GM23338 (cell line): ENCODE results near the gene SRRD. TPM values are rescaled to one million over a fixed set of nuclear protein-coding genes. Genes with fewer than 3 reads are reported as not detected.

ENCODE experiments used
- ATAC-seq: fragments of 200-7000 bp; cut with Tn5 transposase; 3 replicates; pipeline ENCODE4 v1.9.1; 2020
- DNase-seq: peaks from one replicate; pipeline ENCODE4 v3.0.0-alpha.2; 2015; ENCODE audit warnings: low spot score
- H2AFZ ChIP-seq: fragments of 200-600 bp; sonication (generic); 2 replicates; pipeline ENCODE4 v1.8.0; 2016; ENCODE audit warnings: antibody characterized with exemption, mild to moderate bottlenecking, moderate library complexity
- H3F3A ChIP-seq: fragments of 200-600 bp; sonication (generic); replicated peaks from 2 replicates; pipeline ENCODE4 v1.8.0; 2017; ENCODE audit warnings: antibody characterized with exemption, mixed run types, low read depth
- H3K27ac ChIP-seq: fragments of 200-600 bp; sonication (generic); 2 replicates; pipeline ENCODE4 v1.6.1; 2016; ENCODE audit warnings: low read depth
- H3K27me3 ChIP-seq: fragments of 200-600 bp; sonication (generic); 2 replicates; pipeline ENCODE4 v1.8.0; 2016; ENCODE audit warnings: mild to moderate bottlenecking, mixed run types, moderate library complexity; ENCODE audit not compliant: insufficient read depth
- H3K36me3 ChIP-seq: fragments of 200-600 bp; sonication (generic); 2 replicates; pipeline ENCODE4 v1.8.0; 2016; ENCODE audit warnings: mild to moderate bottlenecking; ENCODE audit not compliant: insufficient read depth
- H3K4me1 ChIP-seq: fragments of 200-600 bp; sonication (generic); 2 replicates; pipeline ENCODE4 v1.8.0; 2016; ENCODE audit warnings: mild to moderate bottlenecking, moderate library complexity; ENCODE audit not compliant: insufficient read depth
- H3K4me2 ChIP-seq: fragments of 200-600 bp; sonication (generic); 2 replicates; pipeline ENCODE4 v1.7.1; 2017; ENCODE audit warnings: mixed run types
- H3K4me3 ChIP-seq: fragments of 200-600 bp; sonication (generic); 2 replicates; pipeline ENCODE4 v1.6.1; 2016; ENCODE audit warnings: mixed run types
- H3K79me2 ChIP-seq: fragments of 200-600 bp; sonication (generic); replicated peaks from 2 replicates; pipeline ENCODE4 v1.8.0; 2017; ENCODE audit warnings: mild to moderate bottlenecking; ENCODE audit not compliant: insufficient read depth
- H3K9me2 ChIP-seq: fragments of 200-600 bp; sonication (generic); 2 replicates; pipeline ENCODE4 v1.8.0; 2017; ENCODE audit not compliant: insufficient read depth
- H4K20me1 ChIP-seq: fragments of 200-600 bp; sonication (generic); replicated peaks from 2 replicates; pipeline ENCODE4 v1.8.0; 2017; ENCODE audit warnings: mild to moderate bottlenecking; ENCODE audit not compliant: insufficient read depth
- H3K27ac Mint-ChIP-seq: 2 replicates; pipeline ENCODE4 v1.8.0; 2020; ENCODE audit warnings: inconsistent platforms, mild to moderate bottlenecking, moderate library complexity, mixed read lengths
- H3K27me3 Mint-ChIP-seq: 3 replicates; pipeline ENCODE4 v1.8.0; 2022; ENCODE audit warnings: low read depth, mild to moderate bottlenecking, moderate library complexity, mixed read lengths, inconsistent platforms; ENCODE audit not compliant: insufficient read depth, poor library complexity
- H3K36me3 Mint-ChIP-seq: 3 replicates; pipeline ENCODE4 v1.8.0; 2021; ENCODE audit warnings: low read depth, mild to moderate bottlenecking, inconsistent platforms, moderate library complexity, mixed read lengths
- H3K4me1 Mint-ChIP-seq: 3 replicates; pipeline ENCODE4 v1.8.0; 2020; ENCODE audit warnings: mild to moderate bottlenecking, inconsistent platforms, mixed read lengths
- H3K4me3 Mint-ChIP-seq: 3 replicates; pipeline ENCODE4 v1.8.0; 2021; ENCODE audit warnings: moderate library complexity, mild to moderate bottlenecking, inconsistent platforms, mixed read lengths
- H3K9me3 Mint-ChIP-seq: 3 replicates; pipeline ENCODE4 v1.8.0; 2020; ENCODE audit warnings: moderate library complexity, mild to moderate bottlenecking, inconsistent platforms, mixed read lengths
- ZNF114 ChIP-seq: fragments of 250-450 bp; sonication (Bioruptor Pico); IDR thresholded peaks from 2 replicates; pipeline ENCODE4 v1.5.0; 2020; ENCODE audit warnings: mild to moderate bottlenecking, moderate library complexity
- polyA plus RNA-seq: library from polyadenylated mRNA; unstranded; fragments of >200 nt; fragmentation: Nextera tagmentation; extraction: Ambion mirVana; gene quantifications from 2 replicates; pipeline ENCODE4 v1.2.1, GENCODE V29; 2016
- total RNA-seq: library from RNA; depleted of rRNA; stranded (reverse); fragments of >200 nt; shearing (Covaris generic); gene quantifications from 2 replicates; pipeline ENCODE4 v1.2.3, GENCODE V29; 2014
- TF ChIP-seq, protein P1 (sequence below): IDR thresholded peaks from 2 replicates; pipeline ENCODE4 v1.6.1; 2016; ENCODE audit warnings: antibody characterized with exemption
- TF ChIP-seq, protein P2 (sequence below), 2 experiments: fragments of 200-600 bp in 1 of 2; sonication (generic) in 1 of 2; conservative IDR thresholded peaks; 2 replicates each; pipeline versions ENCODE4 v1.5.1 to v1.6.1; 2016 to 2017; ENCODE audit warnings: antibody characterized with exemption in 2 of 2, low read depth in 2 of 2, mild to moderate bottlenecking in 2 of 2, moderate library complexity in 1 of 2
- TF ChIP-seq, protein P3 (sequence below): IDR thresholded peaks from one replicate; pipeline ENCODE4 v1.6.1; 2018; ENCODE audit warnings: antibody characterized with exemption; ENCODE audit not compliant: unreplicated experiment

The SRRD gene
- total and polyA plus RNA-seq, 2 experiments from 2014 or later, result 17.8 to 23.2 TPM

DNA sequence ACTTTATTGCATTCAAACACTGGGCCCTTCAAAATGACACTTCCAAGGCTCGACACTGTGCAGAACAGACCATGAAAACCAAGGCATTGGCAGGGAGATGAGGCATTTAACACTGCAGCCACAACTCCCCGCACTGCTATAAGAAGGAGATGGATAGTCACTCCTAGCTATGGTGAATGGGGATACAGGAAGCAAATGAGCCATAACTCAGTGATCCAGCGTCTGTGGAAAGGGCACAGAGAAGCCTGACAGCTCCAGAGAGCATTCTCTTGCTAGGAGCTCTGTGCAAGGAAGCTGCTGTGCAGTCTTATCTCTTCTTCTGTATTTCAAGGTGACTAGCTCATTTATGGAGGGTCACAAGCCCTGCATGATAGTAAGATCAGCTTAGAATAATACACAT, 21.0 kb upstream of the SRRD start (continued):
- TF ChIP-seq, protein P1, sequence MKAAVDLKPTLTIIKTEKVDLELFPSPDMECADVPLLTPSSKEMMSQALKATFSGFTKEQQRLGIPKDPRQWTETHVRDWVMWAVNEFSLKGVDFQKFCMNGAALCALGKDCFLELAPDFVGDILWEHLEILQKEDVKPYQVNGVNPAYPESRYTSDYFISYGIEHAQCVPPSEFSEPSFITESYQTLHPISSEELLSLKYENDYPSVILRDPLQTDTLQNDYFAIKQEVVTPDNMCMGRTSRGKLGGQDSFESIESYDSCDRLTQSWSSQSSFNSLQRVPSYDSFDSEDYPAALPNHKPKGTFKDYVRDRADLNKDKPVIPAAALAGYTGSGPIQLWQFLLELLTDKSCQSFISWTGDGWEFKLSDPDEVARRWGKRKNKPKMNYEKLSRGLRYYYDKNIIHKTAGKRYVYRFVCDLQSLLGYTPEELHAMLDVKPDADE, result no peak
- TF ChIP-seq, protein P2, sequence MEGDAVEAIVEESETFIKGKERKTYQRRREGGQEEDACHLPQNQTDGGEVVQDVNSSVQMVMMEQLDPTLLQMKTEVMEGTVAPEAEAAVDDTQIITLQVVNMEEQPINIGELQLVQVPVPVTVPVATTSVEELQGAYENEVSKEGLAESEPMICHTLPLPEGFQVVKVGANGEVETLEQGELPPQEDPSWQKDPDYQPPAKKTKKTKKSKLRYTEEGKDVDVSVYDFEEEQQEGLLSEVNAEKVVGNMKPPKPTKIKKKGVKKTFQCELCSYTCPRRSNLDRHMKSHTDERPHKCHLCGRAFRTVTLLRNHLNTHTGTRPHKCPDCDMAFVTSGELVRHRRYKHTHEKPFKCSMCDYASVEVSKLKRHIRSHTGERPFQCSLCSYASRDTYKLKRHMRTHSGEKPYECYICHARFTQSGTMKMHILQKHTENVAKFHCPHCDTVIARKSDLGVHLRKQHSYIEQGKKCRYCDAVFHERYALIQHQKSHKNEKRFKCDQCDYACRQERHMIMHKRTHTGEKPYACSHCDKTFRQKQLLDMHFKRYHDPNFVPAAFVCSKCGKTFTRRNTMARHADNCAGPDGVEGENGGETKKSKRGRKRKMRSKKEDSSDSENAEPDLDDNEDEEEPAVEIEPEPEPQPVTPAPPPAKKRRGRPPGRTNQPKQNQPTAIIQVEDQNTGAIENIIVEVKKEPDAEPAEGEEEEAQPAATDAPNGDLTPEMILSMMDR (conservative IDR thresholded peaks at IDR 0.05; ENCODE audit: low read depth in 2 of 2), result no peak

DNA sequence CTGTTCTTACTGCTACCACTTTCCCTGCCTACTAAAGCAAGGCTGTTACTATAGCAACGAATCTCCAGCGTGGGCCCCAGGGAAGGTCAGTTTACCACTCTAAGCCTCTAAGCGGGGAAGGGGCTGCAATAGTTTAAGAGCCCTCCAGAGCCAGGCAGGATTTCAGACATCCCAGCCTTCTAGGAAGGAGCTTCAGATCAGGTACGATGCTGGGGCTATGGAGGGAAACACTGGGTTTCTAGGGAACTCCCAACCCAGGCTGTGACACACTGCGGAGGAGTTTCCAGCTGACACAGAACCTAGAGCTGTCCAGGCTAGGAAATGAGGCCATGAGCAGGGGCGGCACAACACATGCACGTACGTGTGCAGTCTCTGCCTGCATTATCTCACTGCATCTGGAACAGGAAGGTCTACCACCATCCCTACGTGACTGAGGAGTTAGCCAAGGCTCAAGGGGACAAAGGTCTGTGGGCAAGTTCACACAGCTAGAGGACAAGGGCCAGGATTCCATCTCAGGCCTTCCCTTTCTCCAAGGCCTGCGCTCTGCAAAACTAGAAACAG, 20.5 kb upstream of the SRRD start:
- no peak overlapping the region for H2AFZ ChIP-seq
- H3K36me3 ChIP-seq, result peaks cover 20% of the 10 kb centered on the region
- H3K79me2 ChIP-seq, result peaks cover 15% of the 10 kb centered on the region; the same call in 1 of the 2 replicates
- H4K20me1 ChIP-seq, result no peaks in the 10 kb centered on the region; the same call in none of the 2 replicates
- peaks cover 60% of the 10 kb centered on the region for H3K36me3 Mint-ChIP-seq
- TF ChIP-seq, protein P1, result no peak
- DNase-seq (no peak), ATAC-seq (no peak)
- no peak overlapping the region for H3K4me2 ChIP-seq
- peaks cover 6% of the 10 kb centered on the region; the same call in 2 of the 3 replicates for H3K4me1 Mint-ChIP-seq
- H3K27ac ChIP-seq, result no peak overlapping the region
- peaks cover 2% of the 10 kb centered on the region for H3K27me3 Mint-ChIP-seq
- no peaks in the 10 kb centered on the region for H3K4me1 ChIP-seq
- no peaks in the 10 kb centered on the region for H3K27me3 ChIP-seq
- no peak overlapping the region for H3K4me3 Mint-ChIP-seq
- H3F3A ChIP-seq, result peaks cover 11% of the 10 kb centered on the region; the same call in 1 of the 2 replicates
- H3K4me3 ChIP-seq, result no peak overlapping the region
- H3K9me2 ChIP-seq, result no peaks in the 10 kb centered on the region
- H3K9me3 Mint-ChIP-seq, result no peaks in the 10 kb centered on the region
- H3K27ac Mint-ChIP-seq, result no peak overlapping the region

DNA sequence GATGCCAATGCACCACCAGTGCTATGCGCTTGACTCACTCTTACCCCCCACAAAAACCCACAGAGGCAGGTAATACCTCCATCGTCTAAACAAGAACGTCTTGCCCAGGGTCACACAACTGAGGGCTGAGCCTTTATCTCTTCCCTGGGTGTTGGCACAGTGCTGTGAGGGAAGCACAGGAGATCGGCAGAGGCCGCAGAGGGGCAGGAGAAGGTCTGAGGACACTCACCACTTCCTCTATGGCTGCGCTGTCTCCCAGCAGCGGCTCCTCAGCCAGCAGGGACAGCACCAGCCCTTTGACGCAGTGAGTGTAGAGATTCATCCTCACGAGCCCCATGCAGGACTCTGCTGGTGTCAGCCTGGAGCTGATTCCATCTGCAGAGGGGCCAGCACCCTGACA, 20.0 kb upstream of the SRRD start:
- peaks cover 25% of the 10 kb centered on the region for H3K36me3 ChIP-seq
- H3K9me2 ChIP-seq, result no peaks in the 10 kb centered on the region
- ATAC-seq (no peak), DNase-seq (no peak)
- Mint-ChIP-seq H3K4me3 (no peak overlapping the region), H3K36me3 (peaks cover 62% of the 10 kb centered on the region), H3K27me3 (peaks cover 2% of the 10 kb centered on the region), H3K9me3 (no peaks in the 10 kb centered on the region), H3K27ac (no peak overlapping the region), H3K4me1 (peaks cover 6% of the 10 kb centered on the region; the same call in 2 of the 3 replicates)
- peaks cover 15% of the 10 kb centered on the region; the same call in 1 of the 2 replicates for H3K79me2 ChIP-seq
- H3F3A ChIP-seq, result peaks cover 11% of the 10 kb centered on the region; the same call in 1 of the 2 replicates
- no peak overlapping the region for H3K4me3 ChIP-seq
- TF ChIP-seq, protein P1, result no peak
- TF ChIP-seq ZNF114 (CRISPR knock-in tag), result no peak
- TF ChIP-seq, protein P3, sequence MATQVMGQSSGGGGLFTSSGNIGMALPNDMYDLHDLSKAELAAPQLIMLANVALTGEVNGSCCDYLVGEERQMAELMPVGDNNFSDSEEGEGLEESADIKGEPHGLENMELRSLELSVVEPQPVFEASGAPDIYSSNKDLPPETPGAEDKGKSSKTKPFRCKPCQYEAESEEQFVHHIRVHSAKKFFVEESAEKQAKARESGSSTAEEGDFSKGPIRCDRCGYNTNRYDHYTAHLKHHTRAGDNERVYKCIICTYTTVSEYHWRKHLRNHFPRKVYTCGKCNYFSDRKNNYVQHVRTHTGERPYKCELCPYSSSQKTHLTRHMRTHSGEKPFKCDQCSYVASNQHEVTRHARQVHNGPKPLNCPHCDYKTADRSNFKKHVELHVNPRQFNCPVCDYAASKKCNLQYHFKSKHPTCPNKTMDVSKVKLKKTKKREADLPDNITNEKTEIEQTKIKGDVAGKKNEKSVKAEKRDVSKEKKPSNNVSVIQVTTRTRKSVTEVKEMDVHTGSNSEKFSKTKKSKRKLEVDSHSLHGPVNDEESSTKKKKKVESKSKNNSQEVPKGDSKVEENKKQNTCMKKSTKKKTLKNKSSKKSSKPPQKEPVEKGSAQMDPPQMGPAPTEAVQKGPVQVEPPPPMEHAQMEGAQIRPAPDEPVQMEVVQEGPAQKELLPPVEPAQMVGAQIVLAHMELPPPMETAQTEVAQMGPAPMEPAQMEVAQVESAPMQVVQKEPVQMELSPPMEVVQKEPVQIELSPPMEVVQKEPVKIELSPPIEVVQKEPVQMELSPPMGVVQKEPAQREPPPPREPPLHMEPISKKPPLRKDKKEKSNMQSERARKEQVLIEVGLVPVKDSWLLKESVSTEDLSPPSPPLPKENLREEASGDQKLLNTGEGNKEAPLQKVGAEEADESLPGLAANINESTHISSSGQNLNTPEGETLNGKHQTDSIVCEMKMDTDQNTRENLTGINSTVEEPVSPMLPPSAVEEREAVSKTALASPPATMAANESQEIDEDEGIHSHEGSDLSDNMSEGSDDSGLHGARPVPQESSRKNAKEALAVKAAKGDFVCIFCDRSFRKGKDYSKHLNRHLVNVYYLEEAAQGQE, result no peak
- H3K27me3 ChIP-seq, result no peaks in the 10 kb centered on the region
- H3K27ac ChIP-seq, result no peak overlapping the region
- H3K4me2 ChIP-seq, result no peak overlapping the region
- H3K4me1 ChIP-seq, result no peaks in the 10 kb centered on the region
- no peaks in the 10 kb centered on the region; the same call in none of the 2 replicates for H4K20me1 ChIP-seq
- H2AFZ ChIP-seq, result no peak overlapping the region
